ENCODE data around the gene DUSP15.

DNA sequence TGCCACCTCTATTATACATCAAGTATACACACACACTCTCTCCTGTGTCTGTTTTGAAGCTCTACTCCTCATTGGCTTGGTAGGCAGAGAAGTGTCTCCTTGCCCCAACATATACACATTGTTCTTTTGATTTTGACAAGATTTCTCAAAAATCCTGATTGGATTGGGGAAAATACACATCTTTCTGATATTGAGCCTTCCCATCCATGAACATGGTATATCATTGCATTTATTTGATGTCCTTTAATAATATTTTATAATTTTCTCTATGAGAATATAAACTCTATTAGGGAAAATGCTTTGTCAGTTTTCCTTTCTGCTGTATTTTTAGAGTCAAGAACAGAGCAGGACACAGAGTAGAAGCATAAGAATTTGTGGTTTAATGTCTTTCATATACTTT is 7.4 kb upstream of the DUSP15 start:
- TF ChIP-seq, protein P1, sequence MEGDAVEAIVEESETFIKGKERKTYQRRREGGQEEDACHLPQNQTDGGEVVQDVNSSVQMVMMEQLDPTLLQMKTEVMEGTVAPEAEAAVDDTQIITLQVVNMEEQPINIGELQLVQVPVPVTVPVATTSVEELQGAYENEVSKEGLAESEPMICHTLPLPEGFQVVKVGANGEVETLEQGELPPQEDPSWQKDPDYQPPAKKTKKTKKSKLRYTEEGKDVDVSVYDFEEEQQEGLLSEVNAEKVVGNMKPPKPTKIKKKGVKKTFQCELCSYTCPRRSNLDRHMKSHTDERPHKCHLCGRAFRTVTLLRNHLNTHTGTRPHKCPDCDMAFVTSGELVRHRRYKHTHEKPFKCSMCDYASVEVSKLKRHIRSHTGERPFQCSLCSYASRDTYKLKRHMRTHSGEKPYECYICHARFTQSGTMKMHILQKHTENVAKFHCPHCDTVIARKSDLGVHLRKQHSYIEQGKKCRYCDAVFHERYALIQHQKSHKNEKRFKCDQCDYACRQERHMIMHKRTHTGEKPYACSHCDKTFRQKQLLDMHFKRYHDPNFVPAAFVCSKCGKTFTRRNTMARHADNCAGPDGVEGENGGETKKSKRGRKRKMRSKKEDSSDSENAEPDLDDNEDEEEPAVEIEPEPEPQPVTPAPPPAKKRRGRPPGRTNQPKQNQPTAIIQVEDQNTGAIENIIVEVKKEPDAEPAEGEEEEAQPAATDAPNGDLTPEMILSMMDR (IDR thresholded peaks at IDR 0.05; ENCODE audit: low read depth, low read length, poor library complexity, severe bottlenecking): no peak
- TF ChIP-seq EZH2phosphoT487 (IDR thresholded peaks at IDR 0.05; ENCODE audit: borderline replicate concordance, low read length): no peak

Data from DOHH2 (cell line).